SK-N-SH (cell line): Measurements from ENCODE around the gene LSG1.

ENCODE experiments used
- GATA2 ChIP-seq: sonication (generic); formaldehyde crosslinking; IDR thresholded peaks from 2 replicates; pipeline ENCODE4 v1.5.0; 2020; ENCODE audit warnings: mild to moderate bottlenecking, missing genetic modification reagents
- SIN3A ChIP-seq: IDR thresholded peaks from 2 replicates; pipeline ENCODE4 v1.6.1; 2012; ENCODE audit warnings: low read depth, mild to moderate bottlenecking, low read length, moderate library complexity, borderline replicate concordance
- SMC3 ChIP-seq: IDR thresholded peaks from 2 replicates; pipeline ENCODE4 v1.6.1; 2012; ENCODE audit warnings: low read depth, low read length, improper control_type of control experiment
- TAF1 ChIP-seq: IDR thresholded peaks from 2 replicates; pipeline ENCODE4 v1.6.1; 2012; ENCODE audit warnings: low read depth, mild to moderate bottlenecking, low read length, moderate library complexity, borderline replicate concordance
- TF ChIP-seq, protein P1 (sequence below): fragments of 200-600 bp; sonication (generic); IDR thresholded peaks from 2 replicates; pipeline ENCODE4 v1.6.1; 2017; ENCODE audit warnings: antibody characterized with exemption, mild to moderate bottlenecking, moderate library complexity
- TF ChIP-seq, protein P2 (sequence below): fragments of 150-350 bp; IDR thresholded peaks from 2 replicates; pipeline ENCODE4 v1.6.1; 2017; ENCODE audit warnings: antibody characterized with exemption, low read length, low read depth, borderline replicate concordance

DNA sequence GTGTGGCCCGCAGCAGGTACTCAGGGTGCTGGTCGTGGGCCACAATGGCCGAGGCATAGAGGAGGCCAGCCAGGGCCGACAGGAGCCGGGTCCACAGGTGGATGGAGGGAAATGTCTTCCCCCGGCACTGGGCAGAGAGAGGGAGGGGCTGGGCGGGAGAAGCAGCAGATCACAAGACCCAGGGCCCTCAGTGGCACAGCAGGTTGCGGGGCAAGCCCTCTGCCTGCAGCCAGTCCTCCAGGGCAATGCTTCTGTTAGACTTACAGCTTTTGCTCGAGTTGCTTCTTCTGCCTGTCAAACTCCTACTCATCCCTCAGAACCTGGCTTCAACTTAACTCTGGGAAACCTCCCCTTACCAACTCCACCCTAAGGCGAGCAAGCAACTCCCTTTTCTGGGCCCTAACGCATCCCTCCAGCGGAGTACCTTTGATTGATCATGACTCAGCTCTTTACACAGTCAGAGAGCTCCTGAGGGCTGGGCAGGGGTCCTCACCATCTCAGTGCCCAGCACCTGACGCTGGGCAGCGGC, 54.8 kb downstream of the LSG1 start:
- no peak for TF ChIP-seq SMC3
- TF ChIP-seq TAF1, result no peak
- TF ChIP-seq, protein P1, sequence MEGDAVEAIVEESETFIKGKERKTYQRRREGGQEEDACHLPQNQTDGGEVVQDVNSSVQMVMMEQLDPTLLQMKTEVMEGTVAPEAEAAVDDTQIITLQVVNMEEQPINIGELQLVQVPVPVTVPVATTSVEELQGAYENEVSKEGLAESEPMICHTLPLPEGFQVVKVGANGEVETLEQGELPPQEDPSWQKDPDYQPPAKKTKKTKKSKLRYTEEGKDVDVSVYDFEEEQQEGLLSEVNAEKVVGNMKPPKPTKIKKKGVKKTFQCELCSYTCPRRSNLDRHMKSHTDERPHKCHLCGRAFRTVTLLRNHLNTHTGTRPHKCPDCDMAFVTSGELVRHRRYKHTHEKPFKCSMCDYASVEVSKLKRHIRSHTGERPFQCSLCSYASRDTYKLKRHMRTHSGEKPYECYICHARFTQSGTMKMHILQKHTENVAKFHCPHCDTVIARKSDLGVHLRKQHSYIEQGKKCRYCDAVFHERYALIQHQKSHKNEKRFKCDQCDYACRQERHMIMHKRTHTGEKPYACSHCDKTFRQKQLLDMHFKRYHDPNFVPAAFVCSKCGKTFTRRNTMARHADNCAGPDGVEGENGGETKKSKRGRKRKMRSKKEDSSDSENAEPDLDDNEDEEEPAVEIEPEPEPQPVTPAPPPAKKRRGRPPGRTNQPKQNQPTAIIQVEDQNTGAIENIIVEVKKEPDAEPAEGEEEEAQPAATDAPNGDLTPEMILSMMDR, result no peak
- TF ChIP-seq, protein P2, sequence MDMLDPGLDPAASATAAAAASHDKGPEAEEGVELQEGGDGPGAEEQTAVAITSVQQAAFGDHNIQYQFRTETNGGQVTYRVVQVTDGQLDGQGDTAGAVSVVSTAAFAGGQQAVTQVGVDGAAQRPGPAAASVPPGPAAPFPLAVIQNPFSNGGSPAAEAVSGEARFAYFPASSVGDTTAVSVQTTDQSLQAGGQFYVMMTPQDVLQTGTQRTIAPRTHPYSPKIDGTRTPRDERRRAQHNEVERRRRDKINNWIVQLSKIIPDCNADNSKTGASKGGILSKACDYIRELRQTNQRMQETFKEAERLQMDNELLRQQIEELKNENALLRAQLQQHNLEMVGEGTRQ, result no peak
- no peak for TF ChIP-seq SIN3A
- TF ChIP-seq GATA2 (CRISPR knock-in tag), result no peak
